ENCODE measurements around the gene PSMD1. TPM values are rescaled to one million over a fixed set of nuclear protein-coding genes. Genes with fewer than 3 reads are reported as not detected.

The PSMD1 gene
- total RNA-seq, 2 donors from 2014 or later: 47.1 to 73.1 TPM

DNA sequence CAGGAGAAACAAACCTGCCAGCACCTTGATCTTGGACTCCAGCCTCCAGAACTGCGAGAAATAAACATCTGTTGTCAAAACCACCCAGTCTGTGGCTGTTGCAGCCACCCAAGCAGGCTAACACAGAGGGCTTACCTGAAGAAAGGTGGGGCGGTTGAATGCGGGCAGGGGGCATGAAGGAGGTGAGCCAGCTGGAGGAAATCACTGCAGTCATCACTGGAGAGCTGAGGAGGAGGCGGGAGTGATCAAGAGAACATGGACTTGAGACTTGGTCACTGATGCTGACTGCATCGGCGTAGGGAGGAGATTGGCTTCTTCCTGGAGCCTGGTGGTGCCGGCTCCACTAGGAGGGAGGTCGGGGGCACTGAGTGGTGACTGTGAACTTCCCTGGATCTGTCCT lies 127.2 kb downstream of the PSMD1 start:
- no peaks in the 10 kb centered on the region for H3K9me3 ChIP-seq
- no peaks in the 10 kb centered on the region for H3K27me3 ChIP-seq (replicated peaks; ENCODE audit: insufficient read depth)
- H3K27ac ChIP-seq: no peak overlapping the region
- TF ChIP-seq, protein P1, sequence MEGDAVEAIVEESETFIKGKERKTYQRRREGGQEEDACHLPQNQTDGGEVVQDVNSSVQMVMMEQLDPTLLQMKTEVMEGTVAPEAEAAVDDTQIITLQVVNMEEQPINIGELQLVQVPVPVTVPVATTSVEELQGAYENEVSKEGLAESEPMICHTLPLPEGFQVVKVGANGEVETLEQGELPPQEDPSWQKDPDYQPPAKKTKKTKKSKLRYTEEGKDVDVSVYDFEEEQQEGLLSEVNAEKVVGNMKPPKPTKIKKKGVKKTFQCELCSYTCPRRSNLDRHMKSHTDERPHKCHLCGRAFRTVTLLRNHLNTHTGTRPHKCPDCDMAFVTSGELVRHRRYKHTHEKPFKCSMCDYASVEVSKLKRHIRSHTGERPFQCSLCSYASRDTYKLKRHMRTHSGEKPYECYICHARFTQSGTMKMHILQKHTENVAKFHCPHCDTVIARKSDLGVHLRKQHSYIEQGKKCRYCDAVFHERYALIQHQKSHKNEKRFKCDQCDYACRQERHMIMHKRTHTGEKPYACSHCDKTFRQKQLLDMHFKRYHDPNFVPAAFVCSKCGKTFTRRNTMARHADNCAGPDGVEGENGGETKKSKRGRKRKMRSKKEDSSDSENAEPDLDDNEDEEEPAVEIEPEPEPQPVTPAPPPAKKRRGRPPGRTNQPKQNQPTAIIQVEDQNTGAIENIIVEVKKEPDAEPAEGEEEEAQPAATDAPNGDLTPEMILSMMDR (IDR thresholded peaks at IDR 0.05): no peak
- no peak for TF ChIP-seq POLR2A (IDR thresholded peaks at IDR 0.05)
- no peak for TF ChIP-seq POLR2AphosphoS5 (IDR thresholded peaks at IDR 0.05)
- intact Hi-C loops (cut with DNase I): no loop called here
- no peaks in the 10 kb centered on the region for H3K4me1 ChIP-seq (replicated peaks)
- H3K4me3 ChIP-seq: no peak overlapping the region
- 94% methylated on average over 8 of the region's 8 CpGs for WGBS
- no peaks in the 10 kb centered on the region for H3K36me3 ChIP-seq
- DNase-seq (ENCODE audit: low spot score): no peak

DNA sequence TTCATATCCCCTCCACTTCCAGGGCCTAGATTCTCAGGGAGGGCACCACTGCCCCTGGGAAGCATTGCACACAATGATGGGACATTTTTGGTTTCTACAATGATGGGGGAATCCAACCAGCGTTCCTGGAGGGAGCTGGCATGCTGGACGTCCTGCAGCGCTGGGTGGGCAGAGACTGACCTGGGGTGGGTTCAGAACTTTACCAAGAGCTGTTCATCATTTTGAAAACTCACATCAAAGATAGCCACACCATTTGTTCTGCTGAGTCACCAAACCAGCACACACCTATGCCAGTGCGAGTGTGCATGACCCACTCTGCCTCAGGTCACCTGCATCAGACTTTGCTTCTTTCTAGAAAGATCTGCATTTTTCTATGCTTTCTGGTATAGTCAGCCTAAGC lies 127.7 kb downstream of the PSMD1 start:
- no peak for DNase-seq (ENCODE audit: low spot score)
- no peaks in the 10 kb centered on the region for H3K9me3 ChIP-seq
- H3K27me3 ChIP-seq (replicated peaks; ENCODE audit: insufficient read depth): no peaks in the 10 kb centered on the region
- H3K4me1 ChIP-seq (replicated peaks): no peaks in the 10 kb centered on the region
- WGBS: 95% methylated on average over 4 of the region's 4 CpGs
- no peak overlapping the region for H3K4me3 ChIP-seq
- TF ChIP-seq POLR2AphosphoS5 (IDR thresholded peaks at IDR 0.05) (no peak), POLR2A (IDR thresholded peaks at IDR 0.05) (no peak)
- TF ChIP-seq, protein P1 (IDR thresholded peaks at IDR 0.05): no peak
- no peak overlapping the region for H3K27ac ChIP-seq
- no peaks in the 10 kb centered on the region for H3K36me3 ChIP-seq
- intact Hi-C loops (cut with DNase I): no loop called here

DNA sequence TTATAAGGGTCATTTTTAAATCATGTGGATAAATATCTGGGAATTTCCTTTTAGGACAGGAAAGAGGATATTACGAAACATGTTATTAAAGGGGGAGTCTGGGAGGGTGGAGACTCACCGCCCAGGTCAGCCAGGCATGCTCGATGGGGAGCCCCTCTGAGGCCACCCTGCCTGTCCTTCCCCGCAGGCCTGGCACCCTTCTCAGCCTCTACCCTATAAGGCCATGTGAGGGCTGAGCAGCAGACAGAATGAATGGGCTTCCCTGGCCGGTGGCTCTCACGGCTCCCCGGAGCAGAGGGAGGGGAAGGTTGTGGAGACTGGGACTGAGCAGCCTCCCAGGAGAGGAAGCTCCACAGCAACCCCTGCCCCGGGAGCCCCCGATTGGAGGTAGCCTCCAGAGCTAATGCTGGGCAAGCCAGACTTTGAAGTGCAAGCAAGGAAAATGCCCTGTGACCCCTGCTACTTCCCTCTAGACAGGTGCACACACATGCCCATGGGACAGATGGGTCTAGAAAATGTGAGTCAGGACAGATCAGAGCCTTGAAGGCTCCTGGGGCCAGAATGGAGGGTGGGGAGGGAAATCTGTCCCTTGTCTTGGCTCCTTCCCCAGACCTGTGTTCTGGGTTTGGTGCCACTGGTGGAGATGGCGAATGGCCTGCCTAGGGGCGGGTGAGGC lies 128.5 kb downstream of the PSMD1 start:
- Histone ChIP-seq H3K36me3 (no peaks in the 10 kb centered on the region), H3K4me1 (replicated peaks) (no peaks in the 10 kb centered on the region), H3K9me3 (no peaks in the 10 kb centered on the region), H3K27me3 (replicated peaks; ENCODE audit: insufficient read depth) (no peaks in the 10 kb centered on the region), H3K27ac (no peak overlapping the region), H3K4me3 (no peak overlapping the region)
- TF ChIP-seq POLR2AphosphoS5 (IDR thresholded peaks at IDR 0.05) (no peak), POLR2A (IDR thresholded peaks at IDR 0.05) (no peak)
- TF ChIP-seq, protein P1 (IDR thresholded peaks at IDR 0.05): no peak
- intact Hi-C loops (cut with DNase I): no loop called here
- no peak for DNase-seq (ENCODE audit: low spot score)
- 57% methylated on average over 11 of the region's 11 CpGs for WGBS

DNA sequence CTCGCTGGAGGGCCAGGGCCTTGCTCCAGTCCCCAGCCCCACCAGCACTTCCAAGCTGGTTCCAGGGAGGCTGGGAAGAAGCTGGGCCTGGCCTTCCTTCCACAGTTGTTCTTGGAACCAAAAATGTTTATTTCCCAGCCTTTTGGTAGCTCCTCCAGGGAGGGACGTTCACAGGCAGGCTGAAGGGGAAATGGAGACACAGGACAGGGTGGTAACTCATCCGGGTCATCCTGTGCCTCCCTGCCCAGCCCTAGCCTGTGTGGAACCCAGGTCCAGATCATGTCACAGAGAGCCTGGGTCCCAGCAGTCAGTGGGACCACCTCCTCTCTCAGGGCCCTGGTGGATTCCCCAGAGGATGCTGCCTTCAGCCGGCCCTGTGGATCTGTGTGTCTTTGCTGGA lies 129.2 kb downstream of the PSMD1 start:
- Histone ChIP-seq H3K27me3 (replicated peaks; ENCODE audit: insufficient read depth) (no peaks in the 10 kb centered on the region), H3K4me3 (no peak overlapping the region), H3K36me3 (no peaks in the 10 kb centered on the region), H3K27ac (no peak overlapping the region), H3K4me1 (replicated peaks) (no peaks in the 10 kb centered on the region), H3K9me3 (no peaks in the 10 kb centered on the region)
- no peak for DNase-seq (ENCODE audit: low spot score)
- TF ChIP-seq, protein P1 (IDR thresholded peaks at IDR 0.05): no peak
- no peak for TF ChIP-seq POLR2AphosphoS5 (IDR thresholded peaks at IDR 0.05)
- TF ChIP-seq POLR2A (IDR thresholded peaks at IDR 0.05): no peak
- intact Hi-C loops (cut with DNase I): no loop called here
- 63% methylated on average over 4 of the region's 4 CpGs for WGBS

DNA sequence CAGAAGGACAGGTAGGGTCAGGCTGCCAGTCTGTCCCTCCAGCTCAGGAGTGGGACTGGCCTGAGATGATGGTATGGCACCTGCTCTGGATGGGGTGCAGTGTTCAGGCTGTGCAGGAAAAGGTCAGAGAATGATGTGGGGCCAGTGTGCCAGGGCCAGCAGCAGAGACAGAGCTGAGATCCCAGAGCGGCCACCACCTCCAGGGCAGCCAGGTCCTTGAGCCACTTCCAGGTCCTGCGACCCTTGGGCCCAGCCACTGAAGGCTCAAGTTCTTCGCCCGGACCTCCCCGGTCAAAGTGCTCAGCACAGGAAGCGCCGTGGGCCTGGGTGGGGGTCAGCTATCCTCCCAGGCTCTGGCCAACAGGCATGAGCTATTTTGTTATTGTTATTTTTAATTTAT lies 129.7 kb downstream of the PSMD1 start:
- no peak for DNase-seq (ENCODE audit: low spot score)
- WGBS: 85% methylated on average over 7 of the region's 7 CpGs
- no peaks in the 10 kb centered on the region for H3K4me1 ChIP-seq (replicated peaks)
- intact Hi-C loops (cut with DNase I): no loop called here
- no peaks in the 10 kb centered on the region for H3K27me3 ChIP-seq (replicated peaks; ENCODE audit: insufficient read depth)
- TF ChIP-seq POLR2AphosphoS5 (IDR thresholded peaks at IDR 0.05) (no peak), POLR2A (IDR thresholded peaks at IDR 0.05) (no peak)
- TF ChIP-seq, protein P1 (IDR thresholded peaks at IDR 0.05): no peak
- H3K9me3 ChIP-seq: no peaks in the 10 kb centered on the region
- no peak overlapping the region for H3K4me3 ChIP-seq
- no peak overlapping the region for H3K27ac ChIP-seq
- no peaks in the 10 kb centered on the region for H3K36me3 ChIP-seq

All from prostate gland (tissue), 2 donors.